MM.1S (cell line): ENCODE data around the gene PTPRG.

Experiments
- DNase-seq: peaks from one replicate; pipeline ENCODE4 v3.0.0-alpha.2; 2015
- H2AFZ ChIP-seq: fragments of 300-600 bp; sonication (generic); 2 replicates; pipeline ENCODE4 v1.6.0; 2016; ENCODE audit warnings: antibody characterized with exemption, low read length
- H3F3A ChIP-seq: fragments of 300-600 bp; sonication (generic); 2 replicates; pipeline ENCODE4 v1.6.1; 2016; ENCODE audit warnings: mild to moderate bottlenecking, antibody characterized with exemption, low read length, moderate library complexity, mixed read lengths; ENCODE audit not compliant: insufficient read depth
- H3K27ac ChIP-seq: fragments of 300-600 bp; sonication (generic); 2 replicates; pipeline ENCODE4 v1.5.1; 2016; ENCODE audit warnings: mild to moderate bottlenecking, low read length
- H3K27me3 ChIP-seq: fragments of 300-600 bp; sonication (generic); replicated peaks from 2 replicates; pipeline ENCODE4 v1.6.0; 2016; ENCODE audit warnings: low read length; ENCODE audit not compliant: insufficient read depth
- H3K36me3 ChIP-seq: fragments of 300-600 bp; sonication (generic); replicated peaks from 2 replicates; pipeline ENCODE4 v1.6.1; 2016; ENCODE audit warnings: mild to moderate bottlenecking, low read length, mixed read lengths; ENCODE audit not compliant: insufficient read depth
- H3K4me1 ChIP-seq: fragments of 300-600 bp; sonication (generic); 2 replicates; pipeline ENCODE4 v1.6.1; 2016; ENCODE audit warnings: low read length, mixed read lengths
- H3K4me2 ChIP-seq: fragments of 300-600 bp; sonication (generic); 2 replicates; pipeline ENCODE4 v1.6.0; 2016; ENCODE audit warnings: low read depth, low read length
- H3K4me3 ChIP-seq: fragments of 300-600 bp; sonication (generic); 2 replicates; pipeline ENCODE4 v1.5.1; 2016; ENCODE audit warnings: low read length, mixed read lengths
- H3K79me2 ChIP-seq: fragments of 300-600 bp; sonication (generic); 2 replicates; pipeline ENCODE4 v1.6.1; 2016; ENCODE audit warnings: mixed run types, low read length, mixed read lengths
- H3K9ac ChIP-seq: fragments of 300-600 bp; sonication (generic); 2 replicates; pipeline ENCODE4 v1.6.1; 2016; ENCODE audit warnings: low read length, mixed read lengths
- H3K9me2 ChIP-seq: fragments of 300-600 bp; sonication (generic); replicated peaks from 2 replicates; pipeline ENCODE4 v1.6.1; 2016; ENCODE audit warnings: mild to moderate bottlenecking, low read length, mixed read lengths; ENCODE audit not compliant: insufficient read depth
- H3K9me3 ChIP-seq: fragments of 300-600 bp; sonication (generic); replicated peaks from 2 replicates; pipeline ENCODE4 v1.6.1; 2016; ENCODE audit warnings: mild to moderate bottlenecking, low read length, mixed read lengths; ENCODE audit not compliant: insufficient read depth
- H4K20me1 ChIP-seq: fragments of 300-600 bp; sonication (generic); 2 replicates; pipeline ENCODE4 v1.6.1; 2016; ENCODE audit warnings: mild to moderate bottlenecking, low read length, moderate library complexity, mixed read lengths; ENCODE audit not compliant: insufficient read depth
- EZH2 ChIP-seq: fragments of 300-600 bp; sonication (generic); optimal IDR thresholded peaks from 2 replicates; pipeline ENCODE3; 2017; ENCODE audit warnings: low read depth, mild to moderate bottlenecking, antibody characterized with exemption, low read length, mixed read lengths
- EZH2phosphoT487 ChIP-seq: fragments of 300-600 bp; sonication (generic); IDR thresholded peaks from 2 replicates; pipeline ENCODE4 v1.6.1; 2018; ENCODE audit warnings: antibody characterized with exemption, low read length
- TF ChIP-seq, protein P1 (sequence below): fragments of 300-600 bp; sonication (generic); IDR thresholded peaks from 2 replicates; pipeline ENCODE4 v1.5.1; 2016; ENCODE audit warnings: antibody characterized with exemption, low read length, mixed read lengths

The PTPRG gene

DNA sequence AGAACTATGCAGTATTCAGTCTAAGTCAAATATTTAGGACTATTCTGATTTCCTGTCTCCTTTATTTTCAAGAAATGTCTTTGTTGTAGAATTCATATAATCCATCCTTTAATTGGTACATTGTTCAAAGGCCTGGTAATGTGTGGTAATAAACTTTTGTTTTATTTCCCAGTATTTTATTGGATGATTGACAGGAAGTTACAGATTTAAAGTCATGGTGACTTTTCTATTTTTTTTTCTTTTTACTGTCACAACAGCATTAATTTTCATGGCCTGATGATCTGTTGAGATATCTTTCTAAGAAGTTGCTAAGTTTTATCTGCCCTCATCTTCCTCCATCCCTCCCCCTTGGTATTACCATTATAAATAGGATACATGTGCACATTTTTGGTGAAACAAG, 161.7 kb downstream of the PTPRG start:
- no peaks in the 10 kb centered on the region for H3K27me3 ChIP-seq
- 0 out of 2 replicates have a peak overlapping the region, but pooled peaks have one; percentile 10 for H3K4me2 ChIP-seq
- H3K27ac ChIP-seq: no peak overlapping the region
- H3K79me2 ChIP-seq: peaks cover 17% of the 10 kb centered on the region
- DNase-seq: no peak
- no peak overlapping the region for H3K9ac ChIP-seq
- no peak overlapping the region for H2AFZ ChIP-seq
- H3K9me2 ChIP-seq: no peaks in the 10 kb centered on the region
- H3K36me3 ChIP-seq: no peaks in the 10 kb centered on the region
- no peaks in the 10 kb centered on the region for H3F3A ChIP-seq
- H3K4me1 ChIP-seq: 0 out of 2 replicates have a peak, but pooled peaks cover 5% of the 10 kb centered on the region
- no peak overlapping the region for H3K4me3 ChIP-seq
- TF ChIP-seq, protein P1, sequence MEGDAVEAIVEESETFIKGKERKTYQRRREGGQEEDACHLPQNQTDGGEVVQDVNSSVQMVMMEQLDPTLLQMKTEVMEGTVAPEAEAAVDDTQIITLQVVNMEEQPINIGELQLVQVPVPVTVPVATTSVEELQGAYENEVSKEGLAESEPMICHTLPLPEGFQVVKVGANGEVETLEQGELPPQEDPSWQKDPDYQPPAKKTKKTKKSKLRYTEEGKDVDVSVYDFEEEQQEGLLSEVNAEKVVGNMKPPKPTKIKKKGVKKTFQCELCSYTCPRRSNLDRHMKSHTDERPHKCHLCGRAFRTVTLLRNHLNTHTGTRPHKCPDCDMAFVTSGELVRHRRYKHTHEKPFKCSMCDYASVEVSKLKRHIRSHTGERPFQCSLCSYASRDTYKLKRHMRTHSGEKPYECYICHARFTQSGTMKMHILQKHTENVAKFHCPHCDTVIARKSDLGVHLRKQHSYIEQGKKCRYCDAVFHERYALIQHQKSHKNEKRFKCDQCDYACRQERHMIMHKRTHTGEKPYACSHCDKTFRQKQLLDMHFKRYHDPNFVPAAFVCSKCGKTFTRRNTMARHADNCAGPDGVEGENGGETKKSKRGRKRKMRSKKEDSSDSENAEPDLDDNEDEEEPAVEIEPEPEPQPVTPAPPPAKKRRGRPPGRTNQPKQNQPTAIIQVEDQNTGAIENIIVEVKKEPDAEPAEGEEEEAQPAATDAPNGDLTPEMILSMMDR: no peak
- TF ChIP-seq EZH2: no peak
- no peak for TF ChIP-seq EZH2phosphoT487
- no peaks in the 10 kb centered on the region for H3K9me3 ChIP-seq
- H4K20me1 ChIP-seq: no peaks in the 10 kb centered on the region

DNA sequence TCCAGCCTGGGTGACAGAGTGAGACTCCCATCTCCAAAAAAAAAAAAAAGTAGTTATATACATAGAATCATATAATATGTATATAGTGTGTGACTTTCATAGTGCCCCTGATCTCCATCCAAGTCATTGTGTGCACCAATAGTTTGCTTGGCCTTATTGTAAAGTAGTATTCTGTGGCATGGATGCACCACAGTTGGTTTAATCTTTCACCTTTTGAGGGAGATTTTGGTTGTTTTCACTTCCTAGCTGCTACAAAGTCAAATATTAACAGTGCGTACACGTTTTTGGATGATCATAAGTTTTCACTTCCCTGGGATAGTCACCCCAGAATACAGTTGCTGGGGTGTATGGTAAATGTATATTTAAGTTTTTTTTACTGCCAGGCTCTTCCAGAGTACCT, 162.8 kb downstream of the PTPRG start:
- H3K79me2 ChIP-seq: peaks cover 24% of the 10 kb centered on the region
- no peak overlapping the region for H3K9ac ChIP-seq

DNA sequence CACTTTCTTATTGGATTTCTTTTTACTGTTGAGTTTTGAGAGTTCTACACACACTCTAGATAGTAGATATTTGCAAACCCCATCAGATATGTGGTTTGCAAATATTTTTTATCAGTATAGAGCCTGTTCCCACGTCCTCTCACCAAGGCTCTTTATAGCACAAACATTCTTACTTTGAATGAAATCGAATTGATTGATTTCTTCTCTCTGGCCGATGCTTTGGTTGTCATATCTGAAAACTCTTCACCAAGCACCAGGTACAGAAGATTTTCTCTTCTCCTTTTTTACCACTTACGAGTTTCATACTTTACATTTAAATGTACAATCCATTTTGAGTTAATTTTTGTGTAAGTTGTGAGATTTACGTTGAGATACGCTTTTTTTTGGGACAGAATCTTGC, 163.4 kb downstream of the PTPRG start:
- H2AFZ ChIP-seq: no peak overlapping the region
- H3K9me3 ChIP-seq: no peaks in the 10 kb centered on the region
- no peaks in the 10 kb centered on the region for H3K27me3 ChIP-seq
- peaks cover 24% of the 10 kb centered on the region for H3K79me2 ChIP-seq
- 0 out of 2 replicates have a peak, but pooled peaks cover 11% of the 10 kb centered on the region for H3K4me1 ChIP-seq
- no peaks in the 10 kb centered on the region for H4K20me1 ChIP-seq
- H3K4me2 ChIP-seq: no peak overlapping the region
- TF ChIP-seq EZH2phosphoT487 (no peak), EZH2 (no peak)
- DNase-seq: no peak
- no peak overlapping the region for H3K9ac ChIP-seq
- no peak overlapping the region for H3K27ac ChIP-seq
- no peaks in the 10 kb centered on the region for H3F3A ChIP-seq
- H3K9me2 ChIP-seq: no peaks in the 10 kb centered on the region
- H3K36me3 ChIP-seq: no peaks in the 10 kb centered on the region
- no peak overlapping the region for H3K4me3 ChIP-seq

More for the DNA sequence above, 162.8 kb downstream of the PTPRG start:
- Histone ChIP-seq H3F3A (no peaks in the 10 kb centered on the region), H3K4me3 (no peak overlapping the region), H3K4me2 (no peak overlapping the region), H4K20me1 (no peaks in the 10 kb centered on the region), H3K4me1 (0 out of 2 replicates have a peak, but pooled peaks cover 5% of the 10 kb centered on the region), H3K36me3 (no peaks in the 10 kb centered on the region), H3K9me2 (no peaks in the 10 kb centered on the region), H3K9me3 (no peaks in the 10 kb centered on the region), H2AFZ (no peak overlapping the region), H3K27ac (no peak overlapping the region), H3K27me3 (no peaks in the 10 kb centered on the region)
- DNase-seq: no peak
- TF ChIP-seq EZH2: no peak
- TF ChIP-seq EZH2phosphoT487: no peak
- TF ChIP-seq, protein P1: no peak

DNA sequence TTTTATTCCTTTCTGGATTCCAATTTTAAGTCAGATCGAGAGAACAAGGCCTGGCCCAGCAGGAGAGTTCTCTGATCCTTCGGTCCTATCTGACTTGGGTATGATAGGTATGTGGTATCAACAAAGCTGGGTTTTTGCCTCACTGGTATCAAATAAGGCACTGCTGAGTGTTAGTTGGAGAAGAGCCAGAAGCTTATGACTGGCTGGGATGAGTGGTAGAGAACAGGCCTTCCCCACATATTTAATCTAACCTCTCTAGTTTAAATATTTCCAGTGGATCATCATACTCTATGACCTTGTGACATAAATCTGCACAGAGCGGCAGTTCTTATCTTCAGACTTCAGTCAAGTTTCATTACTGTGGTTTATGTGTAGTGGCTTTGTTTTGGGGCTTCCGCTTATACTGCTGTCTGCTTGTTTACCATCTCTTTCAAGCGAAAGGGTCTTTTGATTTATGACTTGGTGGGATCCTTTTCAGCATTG, 164.5 kb downstream of the PTPRG start:
- Histone ChIP-seq H2AFZ (no peak overlapping the region), H4K20me1 (no peaks in the 10 kb centered on the region), H3K4me2 (no peak overlapping the region), H3K4me1 (0 out of 2 replicates have a peak, but pooled peaks cover 12% of the 10 kb centered on the region), H3K79me2 (peaks cover 27% of the 10 kb centered on the region), H3K9me2 (no peaks in the 10 kb centered on the region), H3K36me3 (no peaks in the 10 kb centered on the region), H3K4me3 (no peak overlapping the region), H3K9ac (no peak overlapping the region), H3K27ac (no peak overlapping the region), H3K27me3 (no peaks in the 10 kb centered on the region), H3F3A (no peaks in the 10 kb centered on the region), H3K9me3 (no peaks in the 10 kb centered on the region)
- no peak for DNase-seq
- TF ChIP-seq EZH2phosphoT487: no peak
- TF ChIP-seq, protein P1: no peak
- no peak for TF ChIP-seq EZH2
